Large intestine (tissue), 3 donors: ENCODE measurements around the gene PCDHGB2. TPM values are rescaled to one million over a fixed set of nuclear protein-coding genes. Genes with fewer than 3 reads are reported as not detected.
"Not testable (repeated sequence)": the region's sequence is repeated elsewhere in the genome, so short reads cannot be mapped to it uniquely, and the experiment has no call there.

ENCODE experiments used
- DNase-seq, 2 donors: peaks; one replicate each; pipeline versions ENCODE4 v3.0.0 to v3.0.0-alpha.2; 2013
- H3K27ac ChIP-seq: one replicate; pipeline ENCODE4 v1.5.1; 2013; ENCODE audit warnings: low read length
- H3K27me3 ChIP-seq: 2 replicates; pipeline ENCODE4 v1.6.1; 2013; ENCODE audit warnings: low read length; ENCODE audit not compliant: control insufficient read depth, insufficient read depth
- H3K36me3 ChIP-seq: 2 replicates; pipeline ENCODE4 v1.6.1; 2013; ENCODE audit warnings: low read length; ENCODE audit not compliant: control insufficient read depth, insufficient read depth
- H3K4me1 ChIP-seq: one replicate; pipeline ENCODE4 v1.6.1; 2013; ENCODE audit warnings: low read length; ENCODE audit not compliant: control insufficient read depth, insufficient read depth
- H3K4me3 ChIP-seq: one replicate; pipeline ENCODE4 v1.5.1; 2013; ENCODE audit warnings: low read length
- H3K9me3 ChIP-seq: one replicate; pipeline ENCODE4 v1.6.1; 2013; ENCODE audit warnings: mild to moderate bottlenecking, low read depth, low read length, moderate library complexity; ENCODE audit not compliant: control insufficient read depth
- WGBS: methylation state at CpG from one replicate; pipeline ENCODE4 v1.1.5; 2013; ENCODE audit warnings: low lambda C conversion rate; ENCODE audit not compliant: insufficient coverage; 5-methylcytosine and 5-hydroxymethylcytosine counted together
- polyA plus RNA-seq: library from polyadenylated mRNA; unstranded; fragments of 120-200 nt; gene quantifications from one replicate; pipeline ENCODE4 v1.2.1, GENCODE V29; 2013

The PCDHGB2 gene
- polyA plus RNA-seq, 1 donor: 1.0 TPM

- not testable (repeated sequence) for H3K4me3 ChIP-seq, H3K4me1 ChIP-seq, H3K27ac ChIP-seq, H3K36me3 ChIP-seq, DNase-seq
- Histone ChIP-seq H3K9me3 (peaks cover 46% of the 10 kb centered on the region), H3K27me3 (peaks cover 42% of the 10 kb centered on the region)
- no CpG with 5 or more reads among the region's 40 CpGs for WGBS
Measured at GRCh38 chr5:141387557-141388311, 27.9 kb downstream of the PCDHGB2 start, which contains the start of gene PCDHGB4. PCDHGB4 (plus strand) TSS chr5:141387698; CDS start chr5:141387885, 187 bp downstream.

GRCh38 chr5:141388661-141389060 lies 28.9 kb downstream of the PCDHGB2 start:
- Histone ChIP-seq H3K4me1 (no peaks in the 10 kb centered on the region), H3K27me3 (peaks cover 42% of the 10 kb centered on the region), H3K36me3 (no peaks in the 10 kb centered on the region), H3K4me3 (no peak overlapping the region), H3K9me3 (peaks cover 48% of the 10 kb centered on the region), H3K27ac (no peak overlapping the region)
- DNase-seq: no peak
- WGBS: 42% methylated on average over 3 of the region's 10 CpGs

DNA sequence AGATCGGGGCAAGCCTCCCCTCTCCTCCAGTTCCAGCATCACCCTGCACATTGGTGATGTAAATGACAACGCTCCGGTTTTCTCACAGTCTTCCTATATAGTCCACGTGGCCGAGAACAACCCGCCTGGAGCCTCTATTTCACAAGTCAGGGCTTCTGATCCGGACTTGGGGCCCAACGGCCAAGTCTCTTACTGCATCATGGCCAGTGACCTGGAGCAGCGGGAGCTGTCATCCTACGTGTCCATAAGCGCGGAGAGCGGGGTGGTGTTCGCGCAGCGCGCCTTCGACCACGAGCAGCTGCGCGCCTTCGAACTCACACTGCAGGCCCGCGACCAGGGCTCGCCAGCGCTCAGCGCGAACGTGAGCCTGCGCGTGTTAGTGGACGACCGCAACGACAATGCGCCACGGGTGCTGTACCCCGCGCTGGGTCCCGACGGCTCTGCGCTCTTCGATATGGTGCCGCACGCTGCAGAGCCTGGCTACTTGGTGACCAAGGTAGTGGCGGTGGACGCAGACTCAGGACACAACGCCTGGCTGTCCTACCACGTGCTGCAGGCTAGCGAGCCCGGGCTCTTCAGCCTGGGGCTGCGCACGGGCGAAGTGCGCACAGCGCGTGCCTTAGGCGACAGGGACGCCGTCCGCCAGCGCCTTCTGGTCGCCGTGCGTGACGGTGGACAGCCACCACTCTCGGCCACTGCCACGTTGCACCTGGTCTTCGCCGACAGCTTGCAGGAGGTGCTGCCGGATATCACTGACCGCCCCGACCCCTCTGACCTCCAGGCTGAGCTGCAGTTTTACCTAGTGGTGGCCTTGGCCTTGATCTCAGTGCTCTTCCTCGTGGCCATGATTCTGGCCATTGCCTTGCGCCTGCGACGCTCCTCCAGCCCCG lies 29.6 kb downstream of the PCDHGB2 start:
- H3K27me3 ChIP-seq: peaks cover 43% of the 10 kb centered on the region
- WGBS: no CpG with 5 or more reads among the region's 77 CpGs
- no peak overlapping the region for H3K4me3 ChIP-seq
- no peak overlapping the region for H3K27ac ChIP-seq
- H3K9me3 ChIP-seq: peaks cover 52% of the 10 kb centered on the region
- H3K4me1 ChIP-seq: no peaks in the 10 kb centered on the region
- no peak for DNase-seq
- H3K36me3 ChIP-seq: no peaks in the 10 kb centered on the region

GRCh38 chr5:141392429-141393198 lies 32.8 kb downstream of the PCDHGB2 start, which contains the start of gene PCDHGA8:
PCDHGA8 (plus strand) TSS chr5:141392633; CDS start chr5:141392814, 181 bp downstream.
- no peak within 1 kb of the TSS for H3K27ac ChIP-seq
- peaks cover 56% of the 10 kb centered on the region for H3K9me3 ChIP-seq
- no peak for DNase-seq
- H3K27me3 ChIP-seq: peaks cover 41% of the 10 kb centered on the region
- H3K36me3 ChIP-seq: no peaks in the 10 kb centered on the region
- H3K4me3 ChIP-seq: no peak within 1 kb of the TSS
- 36% methylated on average over 2 of the region's 38 CpGs for WGBS
- H3K4me1 ChIP-seq: no peaks in the 10 kb centered on the region

GRCh38 chr5:141393267-141393666 lies 33.5 kb downstream of the PCDHGB2 start:
- Histone ChIP-seq H3K27ac (no peak overlapping the region), H3K4me1 (no peaks in the 10 kb centered on the region), H3K27me3 (peaks cover 41% of the 10 kb centered on the region), H3K9me3 (peaks cover 56% of the 10 kb centered on the region), H3K36me3 (no peaks in the 10 kb centered on the region), H3K4me3 (no peak overlapping the region)
- DNase-seq: no peak
- WGBS: 31% methylated on average over 3 of the region's 21 CpGs

DNA sequence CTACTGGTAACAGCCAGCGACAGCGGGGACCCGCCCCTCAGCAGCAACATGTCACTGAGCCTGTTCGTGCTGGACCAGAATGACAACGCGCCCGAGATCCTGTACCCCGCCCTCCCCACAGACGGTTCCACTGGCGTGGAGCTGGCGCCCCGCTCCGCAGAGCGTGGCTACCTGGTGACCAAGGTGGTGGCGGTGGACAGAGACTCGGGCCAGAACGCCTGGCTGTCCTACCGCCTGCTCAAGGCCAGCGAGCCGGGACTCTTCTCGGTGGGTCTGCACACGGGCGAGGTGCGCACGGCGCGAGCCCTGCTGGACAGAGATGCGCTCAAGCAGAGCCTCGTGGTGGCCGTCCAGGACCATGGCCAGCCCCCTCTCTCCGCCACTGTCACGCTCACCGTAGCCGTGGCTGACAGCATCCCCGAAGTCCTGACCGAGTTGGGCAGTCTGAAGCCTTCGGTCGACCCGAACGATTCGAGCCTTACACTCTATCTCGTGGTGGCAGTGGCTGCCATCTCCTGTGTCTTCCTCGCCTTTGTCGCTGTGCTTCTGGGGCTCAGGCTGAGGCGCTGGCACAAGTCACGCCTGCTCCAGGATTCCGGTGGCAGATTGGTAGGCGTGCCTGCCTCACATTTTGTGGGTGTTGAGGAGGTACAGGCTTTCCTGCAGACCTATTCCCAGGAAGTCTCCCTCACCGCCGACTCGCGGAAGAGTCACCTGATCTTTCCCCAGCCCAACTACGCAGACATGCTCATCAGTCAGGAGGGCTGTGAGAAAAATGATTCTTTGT lies 34.8 kb downstream of the PCDHGB2 start:
- H3K4me3 ChIP-seq, DNase-seq, H3K27ac ChIP-seq, H3K36me3 ChIP-seq, H3K4me1 ChIP-seq: not testable (repeated sequence)
- Histone ChIP-seq H3K27me3 (peaks cover 42% of the 10 kb centered on the region), H3K9me3 (peaks cover 58% of the 10 kb centered on the region)
- WGBS: no CpG with 5 or more reads among the region's 53 CpGs

DNA sequence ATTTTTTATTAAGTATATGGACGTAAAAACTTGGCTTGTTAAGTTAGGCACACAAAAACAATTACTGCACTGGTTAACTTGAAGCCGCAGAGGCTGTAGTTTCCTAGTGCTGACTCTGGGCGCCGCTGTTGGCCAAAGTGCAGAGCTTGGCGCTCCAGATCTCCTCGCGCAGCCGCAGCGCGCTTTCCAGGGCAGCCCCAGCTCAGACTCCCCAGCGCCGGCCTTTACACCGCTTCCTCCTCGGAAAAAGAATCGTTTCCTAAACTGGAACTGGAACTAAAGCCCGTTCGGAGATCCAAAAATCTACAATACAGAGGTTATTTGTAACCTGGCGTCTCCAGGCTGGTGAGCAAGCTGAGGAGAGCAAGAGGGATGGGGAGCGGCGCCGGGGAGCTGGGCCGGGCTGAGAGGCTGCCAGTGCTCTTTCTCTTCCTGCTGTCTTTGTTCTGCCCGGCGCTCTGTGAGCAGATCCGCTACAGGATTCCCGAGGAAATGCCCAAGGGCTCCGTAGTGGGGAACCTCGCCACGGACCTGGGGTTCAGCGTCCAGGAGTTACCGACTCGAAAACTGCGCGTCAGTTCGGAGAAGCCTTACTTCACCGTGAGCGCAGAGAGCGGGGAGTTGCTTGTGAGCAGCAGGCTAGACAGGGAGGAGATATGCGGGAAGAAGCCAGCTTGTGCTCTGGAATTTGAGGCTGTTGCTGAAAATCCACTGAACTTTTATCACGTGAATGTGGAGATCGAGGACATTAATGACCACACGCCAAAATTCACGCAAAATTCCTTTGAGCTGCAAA lies 38.2 kb downstream of the PCDHGB2 start, which contains the start of gene PCDHGB5:
Gene PCDHGB5, plus strand, starts transcription at position 192 of the 796 bp plus-strand sequence. Its CDS starts 181 bp downstream, at position 373.
- Histone ChIP-seq H3K9me3 (peaks cover 53% of the 10 kb centered on the region), H3K27me3 (peaks cover 47% of the 10 kb centered on the region), H3K4me3 (peak within 1 kb of the TSS; percentile 26)
- peak in 1 of 2 donors; percentile 32 for DNase-seq
- not testable (repeated sequence) for H3K4me1 ChIP-seq, H3K27ac ChIP-seq, H3K36me3 ChIP-seq
- no CpG with 5 or more reads among the region's 43 CpGs for WGBS

GRCh38 chr5:141398608-141399007 lies 38.8 kb downstream of the PCDHGB2 start:
- Histone ChIP-seq H3K27ac (no peak overlapping the region), H3K9me3 (peaks cover 52% of the 10 kb centered on the region), H3K4me3 (no peak overlapping the region), H3K4me1 (no peaks in the 10 kb centered on the region), H3K36me3 (no peaks in the 10 kb centered on the region), H3K27me3 (peaks cover 47% of the 10 kb centered on the region)
- WGBS: no CpG with 5 or more reads among the region's 15 CpGs
- DNase-seq: no peak
